Trophoblast cell (in vitro differentiated cells and primary cell): ENCODE data around the gene MLLT10.

ENCODE experiments used
- DNase-seq, 2 donors: peaks; one replicate each; pipeline ENCODE4 v3.0.0-alpha.2; 2016
- H2AFZ ChIP-seq: 2 replicates; pipeline ENCODE4 v1.6.1; 2013; ENCODE audit warnings: low read length, moderate library complexity, mild to moderate bottlenecking; ENCODE audit not compliant: insufficient read depth, poor library complexity
- H2AK5ac ChIP-seq: 2 replicates; pipeline ENCODE4 v1.6.1; 2013; ENCODE audit warnings: mild to moderate bottlenecking, low read length
- H2BK120ac ChIP-seq: 2 replicates; pipeline ENCODE4 v1.6.1; 2013; ENCODE audit warnings: low read length, mild to moderate bottlenecking, moderate library complexity; ENCODE audit not compliant: insufficient read depth, poor library complexity
- H2BK12ac ChIP-seq: 2 replicates; pipeline ENCODE4 v1.6.1; 2013; ENCODE audit warnings: mild to moderate bottlenecking, low read length, moderate library complexity
- H2BK5ac ChIP-seq: 2 replicates; pipeline ENCODE4 v1.6.1; 2013; ENCODE audit warnings: low read length, low read depth, moderate library complexity, mild to moderate bottlenecking; ENCODE audit not compliant: poor library complexity
- H3K14ac ChIP-seq: 2 replicates; pipeline ENCODE4 v1.6.1; 2013; ENCODE audit warnings: mild to moderate bottlenecking, low read length
- H3K18ac ChIP-seq: 2 replicates; pipeline ENCODE4 v1.6.1; 2013; ENCODE audit warnings: mild to moderate bottlenecking, low read length
- H3K23ac ChIP-seq: 2 replicates; pipeline ENCODE4 v1.6.1; 2013; ENCODE audit warnings: low read length
- H3K27ac ChIP-seq: 2 replicates; pipeline ENCODE4 v1.5.1; 2013; ENCODE audit warnings: low read depth, mild to moderate bottlenecking, inconsistent platforms, low read length, moderate library complexity
- H3K27me3 ChIP-seq: 2 replicates; pipeline ENCODE4 v1.6.1; 2013; ENCODE audit warnings: inconsistent platforms, mild to moderate bottlenecking, low read length, moderate library complexity; ENCODE audit not compliant: insufficient read depth
- H3K36me3 ChIP-seq, 2 experiments: 1 replicate in 1 of 2; 2 replicates in 1 of 2; pipeline ENCODE4 v1.6.1; 2013; ENCODE audit warnings: low read length in 2 of 2, mild to moderate bottlenecking in 2 of 2, moderate library complexity in 1 of 2; ENCODE audit not compliant: insufficient read depth in 2 of 2, control insufficient read depth in 1 of 2
- H3K4ac ChIP-seq: 2 replicates; pipeline ENCODE4 v1.6.1; 2013; ENCODE audit warnings: low read depth, mild to moderate bottlenecking, low read length, moderate library complexity
- H3K4me1 ChIP-seq, 2 experiments: 1 replicate in 1 of 2; 2 replicates in 1 of 2; pipeline ENCODE4 v1.6.1; 2013; ENCODE audit warnings: low read length in 2 of 2, mild to moderate bottlenecking in 2 of 2, moderate library complexity in 1 of 2; ENCODE audit not compliant: insufficient read depth in 2 of 2, control insufficient read depth in 1 of 2
- H3K4me2 ChIP-seq: 2 replicates; pipeline ENCODE4 v1.6.1; 2013; ENCODE audit warnings: inconsistent platforms, mild to moderate bottlenecking, low read length, moderate library complexity
- H3K4me3 ChIP-seq: 2 replicates; pipeline ENCODE4 v1.5.1; 2013; ENCODE audit warnings: mild to moderate bottlenecking, low read depth, low read length, inconsistent platforms
- H3K79me1 ChIP-seq: one replicate; pipeline ENCODE4 v1.6.1; 2013; ENCODE audit warnings: low read length
- H3K79me2 ChIP-seq: 2 replicates; pipeline ENCODE4 v1.6.1; 2013; ENCODE audit warnings: low read length, mild to moderate bottlenecking; ENCODE audit not compliant: control insufficient read depth, insufficient read depth, poor library complexity
- H3K9ac ChIP-seq: 2 replicates; pipeline ENCODE4 v1.6.1; 2013; ENCODE audit warnings: mild to moderate bottlenecking, low read length
- H3K9me3 ChIP-seq: 2 replicates; pipeline ENCODE4 v1.6.1; 2013; ENCODE audit warnings: low read depth, mild to moderate bottlenecking, control low read depth, inconsistent platforms, low read length; ENCODE audit not compliant: insufficient read depth
- H4K12ac ChIP-seq: 2 replicates; pipeline ENCODE4 v1.6.1; 2013; ENCODE audit warnings: low read depth, mild to moderate bottlenecking, low read length, moderate library complexity
- H4K8ac ChIP-seq: 2 replicates; pipeline ENCODE4 v1.6.1; 2013; ENCODE audit warnings: low read depth, mild to moderate bottlenecking, low read length, moderate library complexity
- H4K91ac ChIP-seq: one replicate; pipeline ENCODE4 v1.6.1; 2013; ENCODE audit warnings: low read depth, mild to moderate bottlenecking, low read length, moderate library complexity
- WGBS: extraction: QIAGEN DNeasy Blood & Tissue Kit; methylation state at CpG from one replicate; pipeline ENCODE4 v1.1.7; 2013; ENCODE audit warnings: missing lambda C conversion rate; ENCODE audit not compliant: insufficient read length, insufficient coverage; ENCODE audit errors: extremely low coverage; 5-methylcytosine and 5-hydroxymethylcytosine counted together

MLLT10 gene

GRCh38 chr10:21490028-21490710 lies 43.9 kb upstream of the MLLT10 start:
- no peak overlapping the region for H3K18ac ChIP-seq
- no peak for DNase-seq
- H3K4ac ChIP-seq, result no peak overlapping the region
- H3K27me3 ChIP-seq, result no peaks in the 10 kb centered on the region
- no peak overlapping the region for H3K23ac ChIP-seq
- H4K8ac ChIP-seq, result no peak overlapping the region
- H3K14ac ChIP-seq, result no peak overlapping the region
- H4K12ac ChIP-seq, result no peak overlapping the region
- no peak overlapping the region for H2BK5ac ChIP-seq
- peaks cover 16% of the 10 kb centered on the region for H3K79me1 ChIP-seq
- H3K4me1 ChIP-seq, result peaks cover 6 to 9% of the 10 kb centered on the region in 2 experiments
- H3K4me3 ChIP-seq, result no peak overlapping the region
- H3K79me2 ChIP-seq, result peaks cover 11% of the 10 kb centered on the region
- no peak overlapping the region for H2AFZ ChIP-seq
- H3K4me2 ChIP-seq, result no peak overlapping the region
- H3K9me3 ChIP-seq, result no peaks in the 10 kb centered on the region
- H2AK5ac ChIP-seq, result no peak overlapping the region
- WGBS, result no CpG with 5 or more reads among the region's 4 CpGs
- no peak overlapping the region for H4K91ac ChIP-seq
- H3K9ac ChIP-seq, result no peak overlapping the region
- H3K27ac ChIP-seq, result no peak overlapping the region
- no peak overlapping the region for H2BK12ac ChIP-seq
- H2BK120ac ChIP-seq, result no peak overlapping the region
- peaks cover 0 to 4% of the 10 kb centered on the region in 2 experiments for H3K36me3 ChIP-seq

- no peak overlapping the region for H3K4ac ChIP-seq
- no peak for DNase-seq
- H3K9me3 ChIP-seq, result no peaks in the 10 kb centered on the region
- no CpG with 5 or more reads among the region's 2 CpGs for WGBS
- H4K8ac ChIP-seq, result no peak overlapping the region
- H3K23ac ChIP-seq, result no peak overlapping the region
- no peak overlapping the region for H3K14ac ChIP-seq
- no peak overlapping the region for H2BK5ac ChIP-seq
- no peak overlapping the region for H2AFZ ChIP-seq
- H3K79me1 ChIP-seq, result peaks cover 21% of the 10 kb centered on the region
- H3K4me1 ChIP-seq, result peaks cover 6 to 9% of the 10 kb centered on the region in 2 experiments
- H3K79me2 ChIP-seq, result peaks cover 14% of the 10 kb centered on the region
- H3K18ac ChIP-seq, result no peak overlapping the region
- H3K27me3 ChIP-seq, result no peaks in the 10 kb centered on the region
- no peak overlapping the region for H4K91ac ChIP-seq
- H2BK120ac ChIP-seq, result no peak overlapping the region
- H3K4me3 ChIP-seq, result no peak overlapping the region
- H3K27ac ChIP-seq, result no peak overlapping the region
- no peak overlapping the region for H2BK12ac ChIP-seq
- no peak overlapping the region for H2AK5ac ChIP-seq
- H4K12ac ChIP-seq, result no peak overlapping the region
- H3K4me2 ChIP-seq, result no peak overlapping the region
- peaks cover 0 to 4% of the 10 kb centered on the region in 2 experiments for H3K36me3 ChIP-seq
- H3K9ac ChIP-seq, result no peak overlapping the region
Measured at GRCh38 chr10:21490711-21491105, 43.3 kb upstream of the MLLT10 start.

- Histone ChIP-seq H2BK120ac (no peak overlapping the region), H3K27ac (no peak overlapping the region), H3K4me1 (peaks cover 6 to 9% of the 10 kb centered on the region in 2 experiments), H3K4me3 (no peak overlapping the region), H3K27me3 (no peaks in the 10 kb centered on the region), H4K12ac (no peak overlapping the region), H4K91ac (no peak overlapping the region), H2AK5ac (no peak overlapping the region), H2BK5ac (no peak overlapping the region), H3K9me3 (no peaks in the 10 kb centered on the region), H2BK12ac (no peak overlapping the region), H3K4ac (no peak overlapping the region), H3K4me2 (no peak overlapping the region), H3K79me1 (peaks cover 36% of the 10 kb centered on the region), H2AFZ (no peak overlapping the region), H3K9ac (no peak overlapping the region), H3K14ac (no peak overlapping the region), H4K8ac (no peak overlapping the region), H3K36me3 (peaks cover 0 to under 1% of the 10 kb centered on the region in 2 experiments), H3K23ac (no peak overlapping the region), H3K18ac (no peak overlapping the region), H3K79me2 (peaks cover 25% of the 10 kb centered on the region)
- WGBS, result no CpG with 5 or more reads among the region's 3 CpGs
- no peak for DNase-seq
Measured at GRCh38 chr10:21492421-21492820, 41.6 kb upstream of the MLLT10 start.

GRCh38 chr10:21493784-21494183 lies 40.2 kb upstream of the MLLT10 start:
- H2AFZ ChIP-seq, result peak overlapping the region; percentile 2
- H3K4me2 ChIP-seq, result peak overlapping the region; percentile 67
- peak overlapping the region; percentile 95 for H4K8ac ChIP-seq
- H2BK12ac ChIP-seq, result peak overlapping the region; percentile 20
- H3K79me1 ChIP-seq, result peaks cover 36% of the 10 kb centered on the region
- no peaks in the 10 kb centered on the region for H3K27me3 ChIP-seq
- no peak overlapping the region for H3K4me3 ChIP-seq
- H3K23ac ChIP-seq, result no peak overlapping the region
- peak overlapping the region; percentile 86 for H2BK120ac ChIP-seq
- no peak for DNase-seq
- peaks cover 25% of the 10 kb centered on the region for H3K79me2 ChIP-seq
- peak overlapping the region; percentile 9 for H3K14ac ChIP-seq
- WGBS, result no CpG with 5 or more reads among the region's 9 CpGs
- H2BK5ac ChIP-seq, result peak overlapping the region; percentile 35
- no peaks in the 10 kb centered on the region for H3K36me3 ChIP-seq
- H4K91ac ChIP-seq, result peak overlapping the region; percentile 87
- H3K4me1 ChIP-seq, result peaks cover 6 to 7% of the 10 kb centered on the region in 2 experiments
- peak overlapping the region; percentile 5 for H4K12ac ChIP-seq
- H3K4ac ChIP-seq, result peak overlapping the region; percentile 51
- H3K9ac ChIP-seq, result peak overlapping the region; percentile 8
- peak overlapping the region; percentile 100 for H3K27ac ChIP-seq
- peak overlapping the region; percentile 4 for H2AK5ac ChIP-seq
- H3K18ac ChIP-seq, result peak overlapping the region; percentile 6
- no peaks in the 10 kb centered on the region for H3K9me3 ChIP-seq
